ENCODE measurements around the gene GPD2.

- no peak for TF ChIP-seq EZH2 (IDR thresholded peaks at IDR 0.05)
- no peak for TF ChIP-seq POLR2AphosphoS5 (IDR thresholded peaks at IDR 0.05; ENCODE audit: borderline replicate concordance, low read depth, low read length)
- no peak for TF ChIP-seq FOXP2 (optimal IDR thresholded peaks at IDR 0.05; ENCODE audit: control extremely low read depth, extremely low read length, insufficient read depth)
Measured at GRCh38 chr2:156541229-156541628, 105.0 kb downstream of the GPD2 start.
